ENCODE results near the gene CEP57.
"Not testable (repeated sequence)": the region's sequence is repeated elsewhere in the genome, so short reads cannot be mapped to it uniquely, and the experiment has no call there.

CEP57 gene

DNA sequence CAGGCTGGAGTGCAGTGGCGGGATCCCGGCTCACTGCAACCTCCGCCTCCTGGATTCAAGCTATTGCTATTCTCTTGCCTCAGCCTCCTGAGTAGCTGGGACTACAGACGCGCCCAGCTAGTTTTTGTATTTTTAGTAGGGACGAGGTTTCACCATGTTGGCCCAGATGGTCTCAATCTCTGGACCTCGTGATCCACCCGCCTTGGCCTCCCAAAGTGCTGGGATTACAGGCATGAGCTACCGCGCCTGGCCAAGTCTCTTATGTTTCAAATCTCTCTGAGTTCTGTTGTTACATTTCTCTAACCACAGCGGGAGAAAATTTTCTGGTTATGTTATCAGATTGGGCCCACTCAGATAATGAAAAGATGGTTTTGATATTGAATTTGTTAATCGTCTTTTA, 10.1 kb downstream of the CEP57 start:
- DNase-seq = no peak

DNA sequence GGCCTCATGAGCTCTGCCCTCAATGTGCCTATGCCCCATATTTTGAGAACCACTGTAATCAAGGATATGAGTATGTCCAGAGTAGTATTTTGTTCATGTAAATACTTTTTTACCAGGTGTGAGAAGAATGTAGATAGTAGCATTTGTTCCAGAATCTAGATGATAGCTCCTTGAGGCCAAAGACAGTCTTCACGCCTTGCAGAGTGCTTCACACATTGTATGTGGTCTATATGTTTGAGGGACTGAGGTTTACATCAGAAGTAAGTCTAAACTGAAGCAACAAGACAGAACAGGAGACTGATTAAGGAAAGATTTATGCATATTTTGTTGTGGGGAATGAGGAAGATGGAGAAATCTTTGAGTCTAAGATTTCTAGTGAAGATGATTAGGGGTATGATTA, 12.5 kb downstream of the CEP57 start:
- no peak for DNase-seq

DNA sequence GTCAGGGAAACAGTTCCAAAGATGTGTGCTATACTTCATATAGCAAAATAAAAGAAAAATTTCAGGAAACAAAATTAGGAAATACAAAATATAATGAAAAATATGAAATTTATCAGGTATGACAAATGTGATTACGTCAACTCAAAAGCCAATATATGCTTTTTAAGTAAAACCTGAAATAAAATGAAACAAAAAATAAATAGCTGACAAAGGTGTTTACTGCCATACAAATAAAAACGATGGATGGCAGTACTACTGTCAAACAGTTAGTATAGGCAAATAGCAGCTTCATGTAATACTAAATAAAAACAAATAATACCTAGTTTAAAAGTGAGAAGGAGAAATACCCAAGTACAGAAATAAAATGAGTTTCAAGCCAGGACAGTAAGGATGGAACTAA, 13.7 kb downstream of the CEP57 start:
- DNase-seq = no peak

- DNase-seq = no peak
Measured at GRCh38 chr11:95805869-95806268, 15.6 kb downstream of the CEP57 start.

DNA sequence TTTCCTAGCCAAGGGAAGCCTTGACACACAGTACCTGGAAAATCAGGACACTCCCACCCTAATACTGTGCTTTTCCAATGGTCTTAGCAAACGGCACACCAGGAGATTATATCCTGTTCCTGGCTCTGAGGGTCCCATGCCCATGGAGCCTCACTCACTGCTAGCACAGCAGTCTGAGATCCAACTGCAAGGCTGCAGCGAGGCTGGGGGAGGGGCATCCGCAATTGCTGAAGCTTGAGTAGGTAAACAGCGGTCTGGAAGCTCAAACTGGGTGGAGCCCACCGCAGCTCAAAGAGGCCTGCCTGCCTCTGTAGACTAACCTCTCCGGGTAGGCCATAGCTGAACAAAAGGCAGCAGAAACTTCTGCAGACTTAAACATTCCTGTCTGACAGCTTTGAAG, 16.2 kb downstream of the CEP57 start:
- not testable (repeated sequence) for DNase-seq

DNA sequence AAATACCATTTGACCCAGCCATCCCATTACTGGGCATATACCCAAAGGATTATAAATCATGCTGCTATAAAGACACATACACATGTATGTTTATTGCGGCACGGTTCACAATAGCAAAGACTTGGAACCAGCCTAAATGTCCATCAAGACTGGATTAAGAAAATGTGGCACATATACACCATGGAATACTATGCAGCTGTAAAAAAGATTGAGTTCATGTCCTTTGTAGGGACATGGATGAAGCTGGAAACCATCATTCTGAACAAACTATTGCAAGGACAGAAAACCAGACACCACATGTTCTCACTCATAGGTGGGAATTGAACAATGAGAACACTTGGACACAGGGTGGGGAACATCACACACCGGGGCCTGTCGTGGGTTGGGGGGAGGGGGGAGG, 20.8 kb downstream of the CEP57 start:
- not testable (repeated sequence) for DNase-seq

- DNase-seq = no peak
Measured at GRCh38 chr11:95816037-95816436, 25.7 kb downstream of the CEP57 start.

- no peak for DNase-seq
Measured at GRCh38 chr11:95821640-95822039, 31.3 kb downstream of the CEP57 start.

DNA sequence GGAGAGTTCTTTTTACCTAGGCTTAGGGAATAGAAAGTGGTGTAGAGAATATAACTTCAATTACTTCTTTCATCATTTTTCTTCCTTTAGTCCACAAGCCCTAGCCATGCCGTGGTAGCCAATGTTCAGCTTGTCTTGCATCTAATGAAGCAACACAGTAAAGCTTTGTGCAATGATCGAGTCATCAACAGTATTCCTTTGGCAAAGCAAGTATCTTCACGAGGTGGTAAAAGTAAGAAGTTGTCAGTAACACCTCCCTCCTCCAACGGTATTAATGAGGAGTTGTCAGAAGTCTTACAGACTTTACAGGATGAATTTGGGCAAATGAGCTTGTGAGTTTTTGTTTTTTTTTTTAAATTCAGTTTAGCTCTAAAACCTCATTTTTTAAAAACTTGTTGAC, 37.4 kb downstream of the CEP57 start:
- DNase-seq = no peak

- no peak for DNase-seq
Measured at GRCh38 chr11:95829580-95830259, 39.4 kb downstream of the CEP57 start.

- no peak for DNase-seq
Measured at GRCh38 chr11:95831198-95831883, 41.0 kb downstream of the CEP57 start.

GRCh38 chr11:95832763-95833162, 42.5 kb downstream of the CEP57 start:
- DNase-seq = no peak

DNA sequence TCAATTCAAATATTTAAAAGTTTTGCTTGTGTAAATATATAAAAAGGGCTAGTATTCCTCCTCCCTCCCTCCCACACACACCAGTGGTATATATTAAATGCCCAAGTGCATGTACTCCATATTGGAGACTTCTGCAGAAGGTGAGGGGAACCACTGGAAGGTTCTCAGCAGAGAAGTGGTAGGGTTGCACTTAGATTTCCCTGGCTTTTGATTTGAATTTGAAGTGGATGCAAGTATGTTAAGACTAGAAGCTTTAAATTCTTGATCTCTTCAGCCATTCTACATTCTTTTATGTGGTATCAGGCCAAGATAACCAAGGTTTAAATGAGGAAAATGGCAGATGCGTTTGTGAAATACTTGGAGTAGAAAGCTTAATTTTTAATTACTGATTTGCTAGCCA, 43.1 kb downstream of the CEP57 start:
- no peak for DNase-seq

- no peak for DNase-seq
Measured at GRCh38 chr11:95835351-95835750, 45.1 kb downstream of the CEP57 start.

GRCh38 chr11:95835768-95836488, 45.6 kb downstream of the CEP57 start:
- peak; percentile 52 for DNase-seq

DNA sequence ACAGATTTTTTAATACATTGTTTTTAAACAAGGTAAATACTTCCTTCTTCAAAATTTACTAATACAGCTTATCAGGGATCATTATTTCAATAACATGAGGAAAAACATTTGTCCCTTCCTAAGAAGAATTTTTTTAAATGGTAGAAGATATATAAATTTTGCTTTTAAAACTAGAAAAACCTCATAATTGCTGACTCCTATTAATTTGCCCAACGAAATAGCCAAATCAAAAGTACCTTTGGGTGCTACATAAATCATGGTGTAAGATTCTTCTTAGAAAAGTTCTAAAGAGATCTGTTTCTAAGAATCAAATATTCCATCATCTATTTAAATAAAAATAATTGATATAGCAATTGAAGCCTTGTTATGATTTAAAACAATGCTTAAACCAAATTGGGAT, 54.9 kb downstream of the CEP57 start:
- no peak for DNase-seq

- DNase-seq = peak; percentile 2
Measured at GRCh38 chr11:95849087-95849825, 59.0 kb downstream of the CEP57 start.

GRCh38 chr11:95850137-95850536, 59.8 kb downstream of the CEP57 start:
- DNase-seq = no peak

DNA sequence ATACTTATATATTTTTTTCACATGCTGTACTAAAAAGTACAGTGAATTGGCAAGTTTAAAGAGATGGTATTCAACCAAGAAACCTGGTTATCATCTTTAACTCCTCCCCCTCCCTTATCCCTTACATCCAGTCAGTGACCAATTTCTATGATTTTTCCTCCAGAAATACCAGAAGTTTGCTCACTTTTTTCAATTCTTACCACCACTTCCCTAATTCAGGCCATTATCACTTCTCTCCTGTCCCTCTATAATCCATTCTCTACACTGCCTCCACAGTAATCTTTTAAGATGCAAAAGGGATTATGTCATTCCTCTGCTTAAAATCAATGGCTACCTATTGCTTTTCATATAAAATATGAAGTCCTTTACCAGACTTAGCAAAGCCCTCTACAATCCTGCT, 62.8 kb downstream of the CEP57 start:
- DNase-seq = no peak

- no peak for DNase-seq
Measured at GRCh38 chr11:95853862-95854261, 63.6 kb downstream of the CEP57 start.

DNA sequence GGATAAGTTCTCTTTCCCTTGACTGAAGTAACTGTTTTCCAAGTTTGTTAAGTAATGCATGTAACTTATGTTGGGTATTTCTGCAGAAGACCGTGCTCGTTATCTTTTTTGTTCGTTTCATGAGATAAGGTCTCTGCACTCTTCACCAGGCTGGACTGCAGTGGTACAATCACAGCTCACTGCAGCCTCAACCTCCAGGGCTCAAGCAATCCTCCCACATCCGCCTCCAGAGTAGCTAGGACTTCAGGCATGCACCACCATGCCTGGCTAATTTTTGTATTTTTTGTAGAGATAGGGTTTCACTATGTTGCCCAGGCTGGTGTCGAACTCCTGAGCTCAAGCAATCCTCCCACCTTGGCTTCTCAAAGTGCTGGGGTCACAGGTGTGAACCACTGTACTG, 64.1 kb downstream of the CEP57 start:
- DNase-seq = not testable (repeated sequence)

DNA sequence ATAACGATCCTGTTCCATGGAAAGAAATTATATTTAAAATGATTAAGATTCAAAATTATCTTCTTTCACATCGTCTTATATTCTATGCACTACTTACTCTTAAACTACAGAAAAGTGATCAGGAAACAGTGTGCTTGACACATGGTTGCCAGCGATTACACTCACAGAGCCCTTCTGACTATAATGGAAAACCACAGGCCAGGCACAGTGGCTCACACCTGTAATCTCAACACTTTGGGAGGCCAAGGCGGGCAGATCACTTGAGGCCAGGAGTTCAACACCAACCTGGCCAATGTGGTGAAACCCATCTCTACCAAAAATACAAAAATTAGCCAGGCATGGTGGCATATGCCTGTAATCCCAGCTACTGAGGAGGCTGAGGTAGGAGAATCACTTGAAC, 69.7 kb downstream of the CEP57 start:
- DNase-seq = not testable (repeated sequence)

DNA sequence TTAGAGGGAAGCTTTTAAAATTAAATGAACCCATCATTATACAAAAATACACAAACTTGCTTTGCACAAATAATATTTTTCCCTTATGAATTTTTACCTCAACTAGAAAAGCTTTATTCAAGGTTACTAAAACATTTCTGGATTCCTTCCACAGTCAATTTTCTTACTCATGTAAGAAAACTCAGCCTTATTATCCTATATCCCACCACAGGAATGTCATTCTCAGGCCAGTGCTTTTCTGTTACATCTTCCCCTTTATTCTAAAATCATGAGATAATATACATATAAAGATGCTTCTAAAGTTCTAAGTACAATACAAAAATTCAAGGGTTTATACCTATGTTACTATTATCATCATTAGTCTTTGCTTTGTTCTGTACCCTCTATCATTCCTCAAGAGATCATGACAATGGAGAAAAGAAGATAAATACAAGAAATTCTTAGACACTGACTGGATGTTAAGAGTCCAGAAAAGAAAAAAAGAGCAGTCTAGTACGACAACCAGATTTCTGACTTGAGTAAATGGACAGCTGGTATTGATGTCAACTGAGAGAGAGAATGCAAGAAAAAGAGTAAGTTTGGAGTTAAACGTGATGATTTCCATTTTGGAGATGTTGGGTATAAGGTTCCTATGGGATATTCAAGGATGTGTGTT, 73.3 kb downstream of the CEP57 start:
- no peak for DNase-seq

Measured in SHP77 treated with DMSO at 0.1 percent for 48 hours (cell line).